ENCODE results near the gene ABCC9. TPM values are rescaled to one million over a fixed set of nuclear protein-coding genes. Genes with fewer than 3 reads are reported as not detected.

Gene ABCC9
- total RNA-seq, 1 donor from 2014 or later: 0.17 TPM

DNA sequence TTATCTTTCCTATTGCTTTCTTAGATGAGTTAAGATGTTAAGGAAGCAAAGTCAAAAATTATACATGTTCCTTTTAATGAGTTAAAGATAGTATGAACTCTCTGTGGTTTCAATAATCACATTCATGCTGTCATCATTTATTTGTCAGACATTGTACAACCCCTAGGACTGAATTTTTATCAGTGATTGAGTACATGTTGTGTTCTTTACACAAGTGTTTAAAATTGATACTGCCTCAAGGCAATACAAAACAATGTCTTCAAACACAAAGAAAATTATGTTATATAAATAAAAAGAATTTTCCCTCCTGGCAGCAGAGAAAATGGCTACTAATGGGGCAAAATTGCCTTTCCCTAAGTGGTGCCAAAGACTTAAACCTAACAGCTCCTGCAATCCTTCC lies 132.1 kb downstream of the ABCC9 start:
- H3K4me3 ChIP-seq (ENCODE audit: low read depth, low read length): no peak overlapping the region
- no peak for TF ChIP-seq CTCF (IDR thresholded peaks at IDR 0.05; ENCODE audit: insufficient read depth, low read length, poor library complexity, severe bottlenecking)
- H3K27me3 ChIP-seq (ENCODE audit: control insufficient read depth, insufficient read depth, low read length): no peaks in the 10 kb centered on the region
- no peaks in the 10 kb centered on the region for H3K36me3 ChIP-seq (ENCODE audit: control insufficient read depth, insufficient read depth, low read length)
- DNase-seq (ENCODE audit: low read depth): no peak

DNA sequence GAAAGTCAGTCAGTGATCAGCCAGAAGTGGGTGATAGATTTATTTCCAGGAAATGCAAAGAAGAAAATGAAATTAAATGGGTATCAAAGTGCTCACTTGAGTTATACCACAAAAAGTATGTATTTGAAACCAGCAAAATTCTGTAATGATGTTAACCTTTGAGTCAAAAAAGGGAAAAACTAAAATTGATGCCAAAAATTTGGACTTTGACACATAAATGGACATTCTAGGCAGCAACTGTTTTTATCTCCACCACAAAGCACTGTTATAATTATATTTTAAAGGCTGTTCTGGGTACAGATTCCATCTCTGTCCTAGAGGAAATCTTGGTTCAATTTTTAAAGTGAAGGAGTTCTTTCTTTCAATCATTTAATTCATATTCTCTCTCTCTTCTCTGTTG lies 135.0 kb downstream of the ABCC9 start:
- H3K36me3 ChIP-seq (ENCODE audit: control insufficient read depth, insufficient read depth, low read length): no peaks in the 10 kb centered on the region
- H3K4me3 ChIP-seq (ENCODE audit: low read depth, low read length): no peak overlapping the region
- no peaks in the 10 kb centered on the region for H3K27me3 ChIP-seq (ENCODE audit: control insufficient read depth, insufficient read depth, low read length)
- DNase-seq (ENCODE audit: low read depth): no peak
- no peak for TF ChIP-seq CTCF (IDR thresholded peaks at IDR 0.05; ENCODE audit: insufficient read depth, low read length, poor library complexity, severe bottlenecking)

DNA sequence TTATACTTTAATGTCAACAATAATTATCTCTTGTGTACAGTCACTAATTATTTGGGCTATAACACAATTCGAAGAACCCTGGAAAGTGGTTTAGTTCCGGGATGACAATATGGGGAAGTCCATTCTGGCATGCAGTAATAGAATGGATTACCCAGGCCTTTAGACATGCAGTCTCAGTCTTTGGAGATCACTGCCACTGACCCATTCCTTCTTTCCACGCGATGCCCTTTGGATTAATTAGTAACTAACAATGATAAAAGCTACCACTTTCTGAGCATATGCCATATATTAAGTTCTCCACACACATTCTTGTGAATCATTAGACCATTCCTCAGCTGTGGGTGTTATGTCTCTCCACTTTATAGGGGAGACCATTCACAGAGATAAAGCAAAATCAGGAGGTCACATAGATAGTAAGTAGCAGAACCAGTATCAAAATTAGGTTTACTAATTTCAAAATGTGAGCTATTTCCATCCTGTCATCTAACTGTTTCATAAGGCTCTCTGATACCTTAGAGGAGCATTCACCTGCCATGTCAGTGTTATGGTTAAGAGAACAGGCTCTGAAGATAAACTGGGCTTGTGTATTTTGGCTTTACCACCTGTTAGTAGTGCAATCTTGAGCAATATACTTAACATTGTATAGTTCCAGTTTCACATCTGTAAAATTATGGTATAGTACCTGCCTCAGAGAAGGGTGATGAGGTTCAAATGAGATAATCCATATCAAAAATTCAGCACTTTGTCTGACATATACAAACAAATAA lies 139.5 kb downstream of the ABCC9 start:
- Histone ChIP-seq H3K4me3 (ENCODE audit: low read depth, low read length) (no peak overlapping the region), H3K36me3 (ENCODE audit: control insufficient read depth, insufficient read depth, low read length) (no peaks in the 10 kb centered on the region), H3K27me3 (ENCODE audit: control insufficient read depth, insufficient read depth, low read length) (no peaks in the 10 kb centered on the region)
- TF ChIP-seq CTCF (IDR thresholded peaks at IDR 0.05; ENCODE audit: insufficient read depth, low read length, poor library complexity, severe bottlenecking): no peak
- DNase-seq (ENCODE audit: low read depth): no peak

GRCh38 chr12:21800011-21800410 lies 141.2 kb downstream of the ABCC9 start:
- Histone ChIP-seq H3K36me3 (ENCODE audit: control insufficient read depth, insufficient read depth, low read length) (no peaks in the 10 kb centered on the region), H3K4me3 (ENCODE audit: low read depth, low read length) (no peak overlapping the region), H3K27me3 (ENCODE audit: control insufficient read depth, insufficient read depth, low read length) (no peaks in the 10 kb centered on the region)
- TF ChIP-seq CTCF (IDR thresholded peaks at IDR 0.05; ENCODE audit: insufficient read depth, low read length, poor library complexity, severe bottlenecking): no peak
- DNase-seq (ENCODE audit: low read depth): no peak

DNA sequence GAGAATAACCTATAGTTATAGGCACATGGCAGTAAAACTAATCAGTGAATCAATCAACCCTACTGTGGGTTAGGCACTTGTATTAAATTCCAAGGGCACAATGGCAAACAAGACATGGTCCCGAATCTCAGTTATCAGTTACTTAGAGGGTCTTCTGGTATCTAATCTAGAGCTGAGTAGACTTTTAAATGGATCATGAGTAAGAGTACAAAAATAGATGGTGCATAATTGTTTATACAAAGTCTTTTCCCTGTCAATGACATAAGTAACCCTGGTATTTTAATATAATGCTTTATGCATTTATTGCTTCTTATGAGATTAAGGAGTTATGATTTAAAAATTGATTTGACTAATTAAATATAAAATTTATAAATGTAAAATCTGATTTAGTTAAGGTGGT lies 143.7 kb downstream of the ABCC9 start:
- Histone ChIP-seq H3K36me3 (ENCODE audit: control insufficient read depth, insufficient read depth, low read length) (no peaks in the 10 kb centered on the region), H3K27me3 (ENCODE audit: control insufficient read depth, insufficient read depth, low read length) (no peaks in the 10 kb centered on the region), H3K4me3 (ENCODE audit: low read depth, low read length) (no peak overlapping the region)
- no peak for TF ChIP-seq CTCF (IDR thresholded peaks at IDR 0.05; ENCODE audit: insufficient read depth, low read length, poor library complexity, severe bottlenecking)
- DNase-seq (ENCODE audit: low read depth): no peak

Data from kidney epithelial cell (primary cell).